GM18858 (cell line): ENCODE data around the gene ALMS1.
"Not testable (repeated sequence)": the region's sequence is repeated elsewhere in the genome, so short reads cannot be mapped to it uniquely, and the experiment has no call there.

Experiments
- ATAC-seq: cut with Tn5 transposase; IDR thresholded peaks from one replicate; pipeline ENCODE4 v1.9.1; 2021; ENCODE audit not compliant: unreplicated experiment

The ALMS1 gene

DNA sequence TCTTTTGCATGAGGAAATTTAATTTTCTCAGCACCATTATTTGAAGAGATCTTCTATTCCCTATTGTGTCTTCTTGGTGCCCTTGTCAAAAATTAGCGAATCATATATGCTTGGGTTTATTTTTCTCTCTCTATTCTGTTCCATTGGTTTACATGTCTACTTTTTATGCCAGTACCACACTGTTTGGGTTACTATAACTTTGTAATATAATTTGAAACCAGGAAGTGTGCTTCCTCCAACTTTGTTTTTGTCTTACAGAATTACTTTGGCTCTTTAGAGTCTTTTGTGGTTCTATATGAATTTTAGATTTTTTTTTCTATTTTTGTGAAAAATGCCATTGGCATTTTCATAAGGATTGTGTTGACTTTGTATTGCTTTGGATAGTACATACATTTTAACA lies 17.6 kb downstream of the ALMS1 start:
- no peak for ATAC-seq

- no peak for ATAC-seq
Measured at GRCh38 chr2:73404409-73404808, 18.8 kb downstream of the ALMS1 start.

DNA sequence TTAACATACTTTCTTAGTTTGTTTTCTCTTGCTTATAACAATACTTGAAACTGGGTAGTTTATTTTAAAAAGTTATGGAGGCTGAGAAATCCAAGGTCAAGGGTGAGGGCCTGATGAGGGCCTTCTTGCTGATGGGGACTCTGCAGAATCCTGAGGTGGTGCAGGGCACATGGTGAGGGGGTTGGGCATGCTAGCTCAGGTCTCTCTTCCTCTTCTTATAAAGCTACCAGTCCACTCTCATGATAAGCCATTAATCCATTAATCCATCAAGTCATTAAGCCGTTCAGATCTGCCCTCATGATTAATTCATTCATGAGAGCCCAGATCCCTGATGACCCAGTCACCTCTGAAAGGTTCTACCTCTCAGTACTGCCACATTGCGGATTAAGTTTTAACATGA lies 21.4 kb downstream of the ALMS1 start:
- ATAC-seq: no peak

- ATAC-seq: no peak
Measured at GRCh38 chr2:73408198-73408597, 22.6 kb downstream of the ALMS1 start.

DNA sequence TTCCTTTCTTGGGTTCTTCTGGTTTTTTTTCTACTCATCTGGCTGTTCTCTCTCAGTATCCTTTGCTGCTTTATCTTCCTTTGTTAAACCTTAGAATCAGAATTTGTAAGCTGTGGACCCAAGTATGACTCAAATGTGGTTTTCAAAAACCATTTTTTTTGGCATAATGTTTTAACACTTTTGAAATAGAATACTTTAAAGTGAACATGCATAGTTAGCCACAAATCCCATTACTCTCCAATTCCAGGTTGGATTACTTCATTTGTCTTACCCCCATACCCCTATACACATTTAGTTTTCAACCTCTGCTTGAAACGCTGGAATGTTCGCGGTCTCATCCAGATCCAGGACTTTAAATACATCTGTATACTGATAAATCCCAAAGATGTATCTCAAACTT lies 29.1 kb downstream of the ALMS1 start:
- ATAC-seq: no peak

DNA sequence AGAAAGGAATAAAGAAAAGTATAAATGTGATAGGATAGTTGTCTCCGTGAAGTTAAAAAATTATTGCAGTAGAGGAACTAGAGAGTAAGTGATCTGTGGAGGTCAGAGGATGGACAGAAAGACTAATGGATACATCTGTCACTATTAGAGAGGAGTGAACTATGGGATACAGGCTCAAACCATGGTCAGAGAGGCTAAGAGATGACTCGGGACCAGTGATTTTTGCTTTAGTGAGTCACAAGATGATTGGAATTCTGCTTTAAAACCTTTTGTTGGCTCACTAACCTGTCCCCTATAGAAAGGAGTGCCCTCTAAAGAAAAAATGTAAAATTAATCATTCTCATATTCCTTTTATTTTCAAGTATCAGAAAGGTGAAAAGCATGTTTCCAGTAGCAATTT lies 30.3 kb downstream of the ALMS1 start:
- no peak for ATAC-seq

GRCh38 chr2:73418343-73418742 lies 32.7 kb downstream of the ALMS1 start:
- no peak for ATAC-seq

GRCh38 chr2:73423913-73424312 lies 38.3 kb downstream of the ALMS1 start:
- no peak for ATAC-seq

DNA sequence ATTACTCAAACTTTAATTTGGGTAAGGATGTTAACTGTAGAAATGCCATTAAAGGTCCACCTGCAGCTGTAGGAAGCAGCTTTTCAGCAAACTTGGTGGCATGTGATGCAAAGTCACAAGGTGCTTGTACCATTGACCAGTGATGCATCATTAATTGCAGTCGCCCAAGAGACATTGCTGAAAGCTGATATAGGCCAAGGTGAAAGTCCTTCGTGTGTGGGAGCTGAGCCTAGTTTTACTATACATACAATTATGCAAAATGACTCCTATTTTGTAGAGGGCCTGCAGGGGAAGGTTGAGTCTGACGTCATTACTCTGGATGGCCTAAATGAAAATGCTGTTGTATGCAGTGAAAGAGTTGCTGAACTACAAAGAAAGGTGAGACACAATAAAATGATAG lies 40.5 kb downstream of the ALMS1 start:
- ATAC-seq: no peak

DNA sequence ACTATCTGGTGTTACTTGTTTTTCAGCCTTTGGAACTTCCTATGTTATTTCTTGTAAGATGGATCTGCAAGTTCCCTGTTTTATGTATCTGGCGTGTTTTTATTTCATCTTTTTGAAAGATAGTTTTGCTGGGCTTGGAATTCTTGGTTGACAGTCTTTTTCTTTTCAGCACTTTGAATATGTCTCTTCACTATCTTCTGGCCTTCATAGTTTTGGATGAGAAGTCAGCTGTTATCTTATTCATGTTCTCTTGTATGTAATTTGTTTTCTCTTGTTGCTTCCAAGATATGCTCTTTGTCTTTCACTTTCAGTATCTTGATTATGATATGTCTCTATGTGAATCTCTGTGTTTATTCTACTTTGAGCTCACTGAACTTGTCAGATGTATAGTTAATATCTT lies 50.4 kb downstream of the ALMS1 start:
- no peak for ATAC-seq

GRCh38 chr2:73444202-73444601 lies 58.6 kb downstream of the ALMS1 start:
- ATAC-seq: no peak

- no peak for ATAC-seq
Measured at GRCh38 chr2:73448856-73449255, 63.2 kb downstream of the ALMS1 start.

DNA sequence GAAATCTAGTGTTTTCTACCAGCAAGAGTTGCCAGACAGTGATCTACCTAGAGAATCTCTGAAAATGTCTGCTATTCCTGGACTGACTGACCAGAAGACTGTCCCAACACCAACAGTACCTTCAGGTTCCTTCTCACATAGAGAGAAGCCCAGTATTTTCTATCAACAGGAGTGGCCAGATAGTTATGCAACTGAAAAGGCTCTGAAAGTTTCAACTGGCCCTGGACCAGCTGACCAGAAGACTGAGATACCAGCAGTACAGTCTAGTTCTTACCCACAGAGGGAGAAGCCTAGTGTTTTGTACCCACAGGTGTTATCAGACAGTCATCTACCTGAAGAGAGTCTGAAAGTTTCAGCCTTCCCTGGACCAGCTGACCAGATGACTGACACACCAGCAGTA lies 63.8 kb downstream of the ALMS1 start:
- ATAC-seq: no peak

DNA sequence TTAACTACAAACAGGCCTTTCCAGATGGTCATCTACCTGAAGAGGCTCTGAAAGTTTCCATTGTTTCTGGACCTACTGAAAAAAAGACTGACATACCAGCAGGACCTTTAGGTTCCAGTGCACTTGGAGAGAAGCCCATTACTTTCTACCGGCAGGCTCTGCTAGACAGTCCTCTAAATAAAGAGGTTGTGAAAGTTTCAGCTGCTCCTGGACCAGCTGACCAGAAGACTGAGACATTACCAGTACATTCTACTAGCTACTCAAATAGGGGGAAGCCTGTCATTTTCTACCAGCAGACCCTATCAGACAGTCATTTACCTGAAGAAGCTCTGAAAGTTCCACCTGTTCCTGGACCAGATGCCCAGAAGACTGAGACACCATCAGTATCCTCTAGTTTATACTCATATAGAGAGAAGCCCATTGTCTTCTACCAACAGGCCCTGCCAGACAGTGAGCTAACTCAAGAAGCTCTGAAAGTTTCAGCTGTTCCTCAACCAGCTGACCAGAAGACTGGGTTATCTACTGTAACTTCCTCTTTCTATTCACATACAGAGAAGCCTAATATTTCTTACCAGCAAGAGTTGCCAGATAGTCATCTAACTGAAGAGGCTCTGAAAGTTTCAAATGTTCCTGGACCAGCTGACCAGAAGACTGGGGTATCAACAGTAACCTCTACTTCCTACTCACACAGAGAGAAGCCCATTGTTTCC lies 65.8 kb downstream of the ALMS1 start:
- peak; percentile 97 for ATAC-seq

DNA sequence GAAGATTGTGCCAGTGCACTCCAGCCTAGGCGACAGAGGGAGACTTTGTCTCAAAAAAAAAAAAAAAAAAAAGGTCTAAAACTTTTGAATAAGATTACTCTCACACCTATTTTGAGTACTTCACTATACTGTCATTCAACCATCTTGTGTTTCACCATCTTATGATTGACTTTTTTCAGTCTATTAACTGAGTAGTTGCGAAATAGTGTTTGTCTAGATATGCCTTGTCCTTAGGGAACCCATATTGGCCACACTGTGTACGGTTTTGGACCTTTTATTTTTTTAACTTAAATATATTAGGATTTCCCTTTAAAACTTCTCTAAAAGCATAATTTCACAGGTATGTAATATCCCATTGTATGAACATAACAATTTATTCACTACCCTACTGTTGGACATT lies 72.3 kb downstream of the ALMS1 start:
- ATAC-seq: no peak

- ATAC-seq: not testable (repeated sequence)
Measured at GRCh38 chr2:73462388-73462787, 76.8 kb downstream of the ALMS1 start.

DNA sequence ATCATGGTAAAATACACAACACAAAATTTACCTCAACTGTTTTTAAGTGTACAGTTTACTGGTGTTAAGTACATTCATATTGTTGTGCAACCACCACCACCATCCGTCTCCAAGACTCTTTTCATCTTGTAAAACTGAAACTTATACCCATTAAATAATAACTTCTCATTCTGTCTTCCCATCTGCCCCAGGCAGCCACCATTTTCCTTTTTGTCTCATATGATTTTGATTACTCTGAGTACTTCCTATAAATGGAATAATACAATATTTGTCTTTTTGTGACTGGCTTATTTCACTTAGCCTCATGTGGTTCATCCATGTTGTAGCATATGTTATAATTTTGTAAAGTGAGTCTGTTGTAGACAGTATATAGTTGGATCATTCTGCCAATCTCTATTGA lies 82.7 kb downstream of the ALMS1 start:
- ATAC-seq: no peak

DNA sequence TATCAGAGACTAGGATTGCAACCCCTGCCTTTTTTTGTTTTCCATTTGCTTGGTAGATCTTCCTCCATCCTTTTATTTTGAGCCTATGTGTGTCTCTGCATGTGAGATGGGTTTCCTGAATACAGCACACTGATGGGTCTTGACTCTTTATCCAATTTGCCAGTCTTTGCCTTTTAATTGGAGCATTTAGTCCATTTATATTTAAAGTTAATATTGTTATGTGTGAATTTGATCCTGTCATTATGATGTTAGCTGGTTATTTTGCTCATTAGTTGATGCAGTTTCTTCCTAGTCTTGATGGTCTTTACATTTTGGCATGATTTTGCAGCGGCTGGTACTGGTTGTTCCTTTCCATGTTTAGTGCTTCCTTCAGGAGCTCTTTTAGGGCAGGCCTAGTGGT lies 98.2 kb downstream of the ALMS1 start:
- not testable (repeated sequence) for ATAC-seq

DNA sequence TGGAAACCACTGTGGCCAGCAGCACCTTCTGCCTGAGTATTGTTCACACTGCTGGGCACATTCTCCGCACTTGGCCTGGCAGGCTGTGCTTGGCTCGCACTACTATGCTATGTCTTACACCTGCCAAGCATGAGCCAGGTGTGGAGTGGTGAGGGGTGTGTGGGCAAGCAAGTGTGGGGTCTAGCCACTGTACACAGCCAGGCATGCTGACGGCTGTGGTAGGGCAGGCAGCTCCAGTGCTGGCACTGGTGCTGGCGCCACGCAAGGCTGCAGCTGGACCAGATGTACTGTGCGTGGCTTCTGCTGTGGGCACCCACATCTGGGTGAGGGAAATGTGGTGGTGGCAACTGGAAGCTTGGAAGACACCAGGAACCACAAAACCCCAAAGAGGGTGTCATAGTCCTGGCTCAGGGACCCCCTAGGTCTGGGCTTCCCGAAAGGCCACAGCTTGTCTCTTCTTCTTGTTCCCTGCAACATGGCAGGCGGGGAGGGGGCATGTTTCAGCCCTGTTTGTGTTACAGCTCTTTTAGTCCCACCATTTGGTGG lies 101.5 kb downstream of the ALMS1 start:
- ATAC-seq: no peak

DNA sequence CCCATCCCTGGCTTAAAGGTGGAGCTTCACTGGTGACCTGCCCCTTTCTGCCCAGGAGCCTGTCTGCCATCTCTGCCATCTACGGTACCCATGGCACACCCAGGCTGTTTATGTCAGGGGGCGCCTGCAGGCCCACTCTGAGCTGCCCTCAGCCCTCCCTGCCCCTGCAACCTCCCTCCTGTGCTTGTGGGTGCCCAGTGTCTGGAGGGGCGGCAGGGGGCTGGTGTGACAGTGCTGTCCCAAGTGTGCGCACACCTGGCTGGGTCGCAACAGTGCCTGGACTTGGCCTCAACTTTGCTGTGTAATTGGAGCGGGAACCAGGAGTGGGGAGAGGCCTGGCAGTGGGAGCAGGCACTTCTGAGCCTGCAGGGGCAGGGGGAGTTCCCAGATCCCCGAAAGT lies 102.4 kb downstream of the ALMS1 start:
- no peak for ATAC-seq

- ATAC-seq: no peak
Measured at GRCh38 chr2:73489053-73489452, 103.4 kb downstream of the ALMS1 start.

DNA sequence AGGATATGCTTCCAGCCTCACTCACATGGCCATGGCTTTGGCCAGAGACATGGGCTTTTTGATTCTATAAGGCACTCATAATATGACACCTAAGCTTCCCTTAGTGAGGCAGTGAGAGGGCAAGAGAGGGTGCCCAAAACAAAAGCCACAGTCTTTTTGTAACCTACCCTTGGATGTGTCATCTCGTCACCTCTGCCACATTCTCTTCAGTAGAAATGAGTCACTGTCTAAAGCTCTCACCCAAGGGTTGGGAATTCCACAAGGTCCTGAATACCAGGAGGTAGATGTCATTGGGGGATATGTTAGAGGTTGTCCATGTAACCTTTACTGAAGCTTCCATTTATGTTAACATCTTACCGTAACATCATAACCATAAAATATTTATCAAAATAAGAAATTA lies 108.4 kb downstream of the ALMS1 start:
- no peak for ATAC-seq

- no peak for ATAC-seq
Measured at GRCh38 chr2:73503992-73504570, 118.4 kb downstream of the ALMS1 start.
